PC-3 (cell line): ENCODE data around the gene NBEAL1.

Experiments
- EZH2 ChIP-seq: fragments of 300-600 bp; sonication (generic); IDR thresholded peaks from one replicate; pipeline ENCODE4 v1.6.1; 2017; ENCODE audit warnings: antibody characterized with exemption, mild to moderate bottlenecking, low read length; ENCODE audit not compliant: unreplicated experiment
- TF ChIP-seq, protein P1 (sequence below): fragments of 300-600 bp; sonication (generic); conservative IDR thresholded peaks from 2 replicates; pipeline ENCODE4 v1.5.1; 2017; ENCODE audit warnings: antibody characterized with exemption, low read depth, mild to moderate bottlenecking, low read length

DNA sequence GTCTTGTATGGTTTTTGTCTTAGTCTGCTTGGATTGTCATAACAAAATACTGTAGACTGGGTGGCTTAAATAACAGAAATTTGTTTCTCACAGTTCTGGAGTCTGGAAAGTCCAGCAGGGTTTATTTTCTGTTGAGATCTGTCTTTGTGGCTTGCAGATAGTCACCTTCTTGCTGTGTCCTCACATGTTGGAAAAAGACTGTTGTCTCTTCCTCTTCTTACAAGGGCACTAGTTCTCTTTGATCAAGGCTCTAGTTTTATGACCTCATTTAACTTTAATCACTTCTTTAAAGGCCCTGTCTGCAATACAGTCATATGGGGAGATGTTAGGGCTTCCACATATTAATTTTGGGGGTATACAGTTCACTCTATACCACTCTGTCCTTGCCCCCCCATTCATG is 56.5 kb downstream of the NBEAL1 start:
- TF ChIP-seq, protein P1, sequence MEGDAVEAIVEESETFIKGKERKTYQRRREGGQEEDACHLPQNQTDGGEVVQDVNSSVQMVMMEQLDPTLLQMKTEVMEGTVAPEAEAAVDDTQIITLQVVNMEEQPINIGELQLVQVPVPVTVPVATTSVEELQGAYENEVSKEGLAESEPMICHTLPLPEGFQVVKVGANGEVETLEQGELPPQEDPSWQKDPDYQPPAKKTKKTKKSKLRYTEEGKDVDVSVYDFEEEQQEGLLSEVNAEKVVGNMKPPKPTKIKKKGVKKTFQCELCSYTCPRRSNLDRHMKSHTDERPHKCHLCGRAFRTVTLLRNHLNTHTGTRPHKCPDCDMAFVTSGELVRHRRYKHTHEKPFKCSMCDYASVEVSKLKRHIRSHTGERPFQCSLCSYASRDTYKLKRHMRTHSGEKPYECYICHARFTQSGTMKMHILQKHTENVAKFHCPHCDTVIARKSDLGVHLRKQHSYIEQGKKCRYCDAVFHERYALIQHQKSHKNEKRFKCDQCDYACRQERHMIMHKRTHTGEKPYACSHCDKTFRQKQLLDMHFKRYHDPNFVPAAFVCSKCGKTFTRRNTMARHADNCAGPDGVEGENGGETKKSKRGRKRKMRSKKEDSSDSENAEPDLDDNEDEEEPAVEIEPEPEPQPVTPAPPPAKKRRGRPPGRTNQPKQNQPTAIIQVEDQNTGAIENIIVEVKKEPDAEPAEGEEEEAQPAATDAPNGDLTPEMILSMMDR: no peak
- no peak for TF ChIP-seq EZH2
